GM23248 (cell line): ENCODE measurements around the gene TCF7L2.

ENCODE experiments used
- EZH2 ChIP-seq: fragments of 200-600 bp; sonication (generic); IDR thresholded peaks from 2 replicates; pipeline ENCODE4 v1.6.1; 2018; ENCODE audit warnings: antibody characterized with exemption, mild to moderate bottlenecking; ENCODE audit not compliant: insufficient read depth, poor library complexity, severe bottlenecking
- EZH2phosphoT487 ChIP-seq: fragments of 200-600 bp; sonication (generic); IDR thresholded peaks from 2 replicates; pipeline ENCODE4 v1.6.1; 2018; ENCODE audit warnings: antibody characterized with exemption, moderate library complexity, mild to moderate bottlenecking, low read depth; ENCODE audit not compliant: insufficient read depth

DNA sequence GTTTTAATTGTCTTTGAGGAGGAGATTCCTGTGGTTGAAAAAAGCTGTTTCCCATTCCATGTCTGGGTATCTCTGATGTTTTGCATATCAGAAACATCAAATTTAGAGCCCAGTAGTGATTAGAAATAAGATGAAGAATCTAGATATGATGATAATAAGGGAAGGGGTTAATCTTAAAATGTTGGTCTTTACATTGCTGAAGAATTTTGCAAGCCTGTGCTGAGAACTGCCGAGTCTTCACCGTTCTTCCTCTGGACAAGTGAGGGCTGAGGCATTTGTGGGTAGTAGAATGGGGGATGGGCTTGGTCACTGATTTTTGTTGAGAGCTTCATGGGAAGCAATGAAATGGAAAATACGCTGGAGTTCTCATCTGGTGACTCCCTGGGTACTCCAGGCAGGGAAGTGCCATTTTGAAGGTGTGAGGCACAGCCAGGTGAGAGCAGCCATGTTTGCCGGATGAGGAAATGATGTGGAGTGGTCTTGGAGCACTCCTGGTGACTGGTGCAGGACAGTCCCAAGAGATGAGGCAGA is 10.2 kb downstream of the TCF7L2 start:
- TF ChIP-seq EZH2 (no peak), EZH2phosphoT487 (no peak)
